OCI-LY3 (cell line): ENCODE results near the gene CLEC20A.

ENCODE experiments used
- CTCF ChIP-seq: fragments of 200-600, 300-600 bp; sonication (generic); IDR thresholded peaks from 2 replicates; pipeline ENCODE4 v1.5.1; 2014; ENCODE audit warnings: antibody characterized with exemption, low read length, low read depth
- EZH2phosphoT487 ChIP-seq: fragments of 200-600 bp; shearing (Covaris generic); IDR thresholded peaks from 2 replicates; pipeline ENCODE4 v1.6.1; 2018; ENCODE audit warnings: antibody characterized with exemption, mixed run types, low read depth

- no peak for TF ChIP-seq CTCF
- no peak for TF ChIP-seq EZH2phosphoT487
Measured at GRCh38 chr1:178530502-178530901, 33.7 kb upstream of the CLEC20A start.
